Stomach (tissue), 4 donors: ENCODE measurements around the gene ICOS.

Source experiments
- CTCF ChIP-seq, 7 experiments: fragments of 450-650 bp in 4 of 7; fragments of 200-600 bp in 3 of 7; sonication (generic) in 3 of 7; IDR thresholded peaks; one replicate each; pipeline ENCODE4 v1.5.1; 2016 to 2019; ENCODE audit warnings: antibody characterized with exemption in 7 of 7, control low read depth in 2 of 7, mild to moderate bottlenecking in 1 of 7
- POLR2AphosphoS5 ChIP-seq, 3 donors: sonication (generic); formaldehyde crosslinking; IDR thresholded peaks; one replicate each; pipeline ENCODE4 v1.6.1; 2016; ENCODE audit warnings: antibody characterized with exemption in 3 of 3

- TF ChIP-seq POLR2AphosphoS5 (IDR thresholded peaks at IDR 0.05) (no peak), CTCF (IDR thresholded peaks at IDR 0.05) (no peak)
These were observed 28.3 kb upstream of the ICOS start for GRCh38 chr2:203908066-203908796.
